T47D (cell line): ENCODE data around the gene TMUB1.

ENCODE experiments used
- DNase-seq, 2 experiments: peaks; one replicate each; pipeline versions ENCODE4 v3.0.0 to v3.0.0-alpha.2; 2011 to 2012; ENCODE audit warnings: low read depth in 1 of 2, low spot score in 1 of 2
- JUND ChIP-seq: IDR thresholded peaks from 2 replicates; pipeline ENCODE4 v1.6.1; 2012; ENCODE audit warnings: low read depth
- in situ Hi-C: cut with HindIII; loops from 2 replicates; pipeline ENCODE4 v1.10.0; 2016; ENCODE audit warnings: low sequenced_read_pairs, low pct_unique_long_range_greater_than_20kb

The TMUB1 gene

GRCh38 chr7:151074817-151075661 is 8.3 kb downstream of the TMUB1 start:
- DNase-seq = no peak
- in situ Hi-C loops = no loop called here
- TF ChIP-seq JUND = no peak

DNA sequence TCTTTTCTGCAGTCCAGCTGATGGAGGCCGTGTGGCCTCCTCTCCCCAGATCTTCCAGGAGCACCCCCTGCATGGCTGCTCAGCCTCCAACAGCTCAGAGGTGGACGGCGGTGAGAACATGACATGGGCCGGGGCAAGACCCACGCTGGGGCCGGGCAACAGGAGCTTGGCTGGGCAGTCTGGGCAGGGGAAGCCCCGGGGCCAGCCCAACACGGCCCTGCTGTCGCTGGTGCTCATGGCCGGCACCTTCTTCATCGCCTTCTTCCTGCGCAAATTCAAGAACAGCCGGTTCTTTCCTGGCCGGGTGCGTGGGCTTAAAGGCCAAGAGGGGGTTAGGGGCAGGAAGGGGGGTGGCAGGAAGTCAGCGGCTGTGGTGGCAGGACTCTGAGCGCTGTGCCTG is 9.3 kb downstream of the TMUB1 start:
- no peak for TF ChIP-seq JUND
- in situ Hi-C loops = no loop called here
- no peak for DNase-seq

GRCh38 chr7:151071032-151071866 is 12.0 kb downstream of the TMUB1 start:
- no peak for DNase-seq
- in situ Hi-C loops = no loop called here
- no peak for TF ChIP-seq JUND

DNA sequence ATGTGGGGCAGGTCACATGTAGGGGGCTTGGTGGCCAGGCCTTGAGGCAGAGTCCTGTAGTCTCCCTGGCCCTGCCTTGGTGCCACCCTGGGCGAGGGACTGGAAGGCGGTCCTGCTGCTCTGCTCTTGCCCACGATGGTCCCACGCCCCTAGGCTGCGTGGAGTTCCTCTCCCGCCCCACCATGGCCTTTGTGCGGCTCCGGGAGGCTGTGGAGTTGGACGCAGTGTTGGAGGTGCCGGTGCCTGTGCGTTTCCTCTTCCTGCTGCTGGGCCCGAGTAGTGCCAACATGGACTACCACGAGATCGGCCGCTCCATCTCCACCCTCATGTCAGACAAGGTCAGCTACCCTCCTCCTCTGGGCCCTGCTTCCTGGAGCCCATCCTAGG is 12.7 kb downstream of the TMUB1 start:
- in situ Hi-C loops = no loop called here
- no peak for DNase-seq
- TF ChIP-seq JUND = no peak

GRCh38 chr7:151069841-151070573 is 13.3 kb downstream of the TMUB1 start:
- in situ Hi-C loops = no loop called here
- DNase-seq = no peak
- TF ChIP-seq JUND = no peak

DNA sequence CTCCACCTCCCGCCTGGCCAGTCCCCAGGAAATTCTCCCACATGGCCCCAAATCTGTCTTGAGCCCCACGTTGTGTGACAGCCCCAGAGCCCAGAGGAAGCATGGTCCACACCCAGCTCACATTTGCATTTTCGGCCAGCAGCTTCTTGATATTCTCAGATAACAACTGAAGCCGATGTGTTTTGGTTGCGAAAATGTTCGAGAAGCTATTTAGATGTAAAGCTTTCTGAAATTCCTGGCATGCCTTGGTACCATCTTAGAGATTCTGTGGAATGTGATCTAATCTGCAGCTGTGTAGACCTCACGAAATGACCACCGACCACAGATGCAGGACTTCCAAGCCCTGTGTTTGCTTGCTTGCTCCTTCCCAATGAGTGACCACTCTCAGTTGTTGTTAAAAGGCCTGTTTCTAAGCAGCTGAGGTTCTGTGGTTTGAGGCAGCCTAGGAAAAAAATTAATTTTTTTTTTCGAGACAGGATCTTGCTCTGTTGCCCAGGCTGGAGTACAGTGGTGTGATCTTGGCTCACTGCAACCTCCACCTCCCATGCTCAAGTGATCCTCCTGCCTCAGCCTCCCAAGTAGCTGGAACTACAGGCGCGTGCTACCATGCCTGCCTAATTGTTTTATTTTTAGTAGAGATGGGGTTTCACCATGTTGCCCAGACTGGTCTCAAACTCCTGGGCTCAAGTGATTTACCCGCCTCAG is 15.1 kb downstream of the TMUB1 start:
- in situ Hi-C loops = no loop called here
- DNase-seq = no peak
- no peak for TF ChIP-seq JUND

DNA sequence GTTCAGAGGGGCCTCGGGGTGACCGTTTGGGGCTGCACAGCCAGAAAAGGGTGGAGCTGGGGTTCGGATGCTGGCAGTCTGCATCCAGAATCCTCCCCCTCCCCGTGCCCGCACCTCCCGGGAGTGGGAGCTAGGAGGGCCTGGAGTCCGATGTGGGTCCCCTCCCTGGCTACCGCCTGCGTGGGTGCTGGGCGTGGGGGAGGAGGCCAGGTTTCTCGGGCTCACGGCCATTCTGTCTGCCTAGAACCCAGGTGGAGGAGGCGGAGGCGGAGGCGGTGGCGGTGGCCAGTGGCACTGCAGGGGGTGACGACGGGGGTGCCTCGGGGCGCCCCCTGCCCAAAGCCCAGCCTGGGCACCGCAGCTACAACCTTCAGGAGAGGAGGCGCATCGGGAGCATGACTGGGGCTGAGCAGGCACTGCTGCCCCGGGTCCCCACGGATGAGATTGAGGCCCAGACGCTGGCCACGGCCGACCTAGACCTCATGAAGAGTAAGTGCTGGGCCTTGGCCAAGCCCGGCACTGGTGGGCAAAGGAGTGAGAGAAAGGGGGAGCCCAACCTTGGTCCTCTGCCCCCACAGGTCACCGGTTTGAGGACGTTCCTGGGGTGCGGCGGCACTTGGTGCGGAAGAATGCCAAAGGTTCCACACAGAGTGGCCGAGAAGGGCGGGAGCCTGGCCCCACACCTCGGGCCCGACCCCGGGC is 16.9 kb downstream of the TMUB1 start:
- in situ Hi-C loops = no loop called here
- TF ChIP-seq JUND = no peak
- DNase-seq = no peak

- no peak for TF ChIP-seq JUND
- DNase-seq = no peak
- in situ Hi-C loops = no loop called here
Observed at GRCh38 chr7:151065516-151065915, 17.8 kb downstream of the TMUB1 start.

- DNase-seq = no peak
- in situ Hi-C loops = no loop called here
- TF ChIP-seq JUND = no peak
Observed at GRCh38 chr7:151064993-151065392, 18.3 kb downstream of the TMUB1 start.

DNA sequence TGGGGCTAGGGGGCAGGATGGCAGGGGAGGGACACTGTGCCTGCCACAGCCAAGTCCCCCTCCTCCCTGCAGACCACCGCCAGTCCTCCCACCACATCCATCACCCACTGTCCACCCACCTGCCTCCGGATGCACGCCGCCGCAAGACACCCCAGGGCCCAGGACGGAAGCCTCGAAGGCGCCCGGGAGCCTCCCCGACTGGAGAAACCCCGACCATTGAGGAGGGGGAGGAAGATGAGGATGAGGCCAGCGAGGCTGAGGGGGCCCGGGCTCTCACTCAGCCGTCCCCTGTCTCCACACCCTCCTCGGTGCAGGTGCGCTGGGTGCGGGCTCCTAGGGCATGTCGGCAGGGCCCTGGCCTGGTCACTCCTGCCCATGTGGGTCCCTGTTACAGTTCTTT is 18.8 kb downstream of the TMUB1 start:
- TF ChIP-seq JUND = no peak
- in situ Hi-C loops = no loop called here
- DNase-seq = no peak

GRCh38 chr7:151063212-151063561 is 20.1 kb downstream of the TMUB1 start:
- DNase-seq = no peak
- in situ Hi-C loops = no loop called here
- no peak for TF ChIP-seq JUND
